B cell (primary cell): Measurements from ENCODE around the gene ZRANB1.

ENCODE experiments used
- CTCF ChIP-seq: fragments of 200-600 bp; IDR thresholded peaks from one replicate; pipeline ENCODE4 v1.8.0; 2022; ENCODE audit warnings: antibody characterized with exemption, mild to moderate bottlenecking
- EZH2 ChIP-seq: IDR thresholded peaks from 2 replicates; pipeline ENCODE4 v1.6.1; 2012; ENCODE audit warnings: borderline replicate concordance, low read depth, mild to moderate bottlenecking, moderate library complexity, low read length; ENCODE audit not compliant: insufficient read depth, poor library complexity, severe bottlenecking

- no peak for TF ChIP-seq CTCF
- TF ChIP-seq EZH2: no peak
Measured at GRCh38 chr10:125024497-125025234, 82.7 kb downstream of the ZRANB1 start.
